ENCODE measurements around the gene MET. TPM values are rescaled to one million over a fixed set of nuclear protein-coding genes. Genes with fewer than 3 reads are reported as not detected.

MET gene
- total RNA-seq, 2 donors from 2014 or later, result 0.18 TPM; not detected in 1

DNA sequence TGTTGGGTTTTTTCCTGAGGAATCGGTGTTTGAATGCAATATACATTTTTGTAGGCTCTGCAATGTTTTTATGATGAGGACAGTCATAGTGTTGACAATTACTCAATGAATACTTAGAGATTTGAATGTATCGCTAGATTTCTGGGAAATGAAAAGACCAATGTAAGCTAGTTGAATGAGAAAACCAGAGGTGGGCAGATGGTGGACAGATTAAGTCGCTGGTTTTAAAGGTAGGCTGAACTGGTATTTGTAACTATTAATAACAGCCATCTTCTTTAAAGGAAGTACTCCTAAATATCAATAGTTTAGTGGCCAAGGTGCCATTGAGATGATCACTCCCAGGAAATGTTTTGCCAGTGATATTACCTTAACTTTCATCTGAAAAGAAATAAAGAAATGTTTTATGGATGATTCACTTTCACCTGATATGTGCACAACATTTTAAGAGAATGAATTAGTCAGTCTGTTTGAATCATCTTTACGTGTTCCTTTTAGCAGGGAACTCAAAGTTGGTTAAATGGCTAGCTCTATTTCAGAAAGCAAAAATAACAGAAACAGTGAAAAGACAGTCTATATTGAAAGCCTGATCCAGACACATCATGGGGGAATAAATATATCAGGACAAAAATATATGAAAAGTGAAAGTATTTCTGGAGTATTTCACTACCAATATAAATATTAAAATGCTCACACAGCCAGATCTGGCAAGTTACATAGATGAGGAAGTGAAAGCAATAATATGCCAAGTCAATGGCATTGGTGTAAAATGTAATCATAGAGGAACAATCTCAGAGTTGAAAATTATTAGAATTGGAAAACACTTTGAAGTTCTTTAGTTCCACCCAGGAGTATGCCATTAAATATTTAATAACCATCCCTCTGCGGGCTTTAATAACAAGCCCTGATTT is 20.7 kb downstream of the MET start:
- Mint-ChIP-seq H3K36me3 (ENCODE audit: low read depth) (peaks cover 2% of the 10 kb centered on the region), H3K27me3 (peaks cover 7% of the 10 kb centered on the region), H3K4me3 (no peak overlapping the region), H3K27ac (no peak overlapping the region), H3K4me1 (no peaks in the 10 kb centered on the region)
- DNase-seq (no peak), ATAC-seq (no peak)
- no peaks in the 10 kb centered on the region for H3K9me3 ChIP-seq (ENCODE audit: control insufficient read depth, low read length, poor library complexity, severe bottlenecking)

GRCh38 chr7:116696707-116697106 is 24.7 kb downstream of the MET start:
- Mint-ChIP-seq H3K27me3 (peaks cover 15% of the 10 kb centered on the region), H3K4me3 (no peak overlapping the region), H3K36me3 (ENCODE audit: low read depth) (peaks cover 2% of the 10 kb centered on the region), H3K4me1 (no peaks in the 10 kb centered on the region), H3K27ac (no peak overlapping the region)
- no peak for ATAC-seq
- no peaks in the 10 kb centered on the region for H3K9me3 ChIP-seq (ENCODE audit: control insufficient read depth, low read length, poor library complexity, severe bottlenecking)
- no peak for DNase-seq

- Mint-ChIP-seq H3K27ac (no peak overlapping the region), H3K36me3 (ENCODE audit: low read depth) (peaks cover 2% of the 10 kb centered on the region), H3K4me1 (no peaks in the 10 kb centered on the region), H3K27me3 (peaks cover 17% of the 10 kb centered on the region), H3K4me3 (no peak overlapping the region)
- ATAC-seq (no peak), DNase-seq (no peak)
- H3K9me3 ChIP-seq (ENCODE audit: control insufficient read depth, low read length, poor library complexity, severe bottlenecking), result no peaks in the 10 kb centered on the region
Observed at GRCh38 chr7:116697152-116697551, 25.2 kb downstream of the MET start.

DNA sequence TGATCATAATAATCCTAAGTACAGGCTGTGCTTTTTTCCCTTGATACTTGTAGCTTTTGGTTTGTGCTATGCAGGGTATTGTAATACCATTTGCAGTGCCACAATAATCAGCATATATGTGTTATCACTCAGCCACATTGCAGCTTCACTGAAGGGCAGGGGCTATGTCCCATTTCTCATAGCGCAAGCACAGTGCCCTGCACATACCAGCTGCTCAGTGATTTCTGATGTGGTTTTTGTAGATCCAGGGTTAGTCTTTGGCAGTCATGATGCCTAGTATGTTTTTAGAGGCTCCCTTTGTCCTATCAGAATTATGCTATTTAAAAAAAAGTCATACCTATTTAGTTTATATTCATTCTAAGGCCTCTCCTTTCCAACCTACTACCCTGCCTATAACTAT is 25.8 kb downstream of the MET start:
- H3K4me1 Mint-ChIP-seq, result no peaks in the 10 kb centered on the region
- H3K4me3 Mint-ChIP-seq, result no peak overlapping the region
- no peaks in the 10 kb centered on the region for H3K36me3 Mint-ChIP-seq (ENCODE audit: low read depth)
- no peaks in the 10 kb centered on the region for H3K9me3 ChIP-seq (ENCODE audit: control insufficient read depth, low read length, poor library complexity, severe bottlenecking)
- DNase-seq (no peak), ATAC-seq (no peak)
- peaks cover 23% of the 10 kb centered on the region for H3K27me3 Mint-ChIP-seq
- H3K27ac Mint-ChIP-seq, result no peak overlapping the region

- H3K4me1 Mint-ChIP-seq, result no peaks in the 10 kb centered on the region
- H3K27ac Mint-ChIP-seq, result no peak overlapping the region
- ATAC-seq (no peak), DNase-seq (no peak)
- H3K27me3 Mint-ChIP-seq, result peaks cover 26% of the 10 kb centered on the region
- no peaks in the 10 kb centered on the region for H3K9me3 ChIP-seq (ENCODE audit: control insufficient read depth, low read length, poor library complexity, severe bottlenecking)
- no peak overlapping the region for H3K4me3 Mint-ChIP-seq
- H3K36me3 Mint-ChIP-seq (ENCODE audit: low read depth), result no peaks in the 10 kb centered on the region
Observed at GRCh38 chr7:116698396-116698795, 26.4 kb downstream of the MET start.

DNA sequence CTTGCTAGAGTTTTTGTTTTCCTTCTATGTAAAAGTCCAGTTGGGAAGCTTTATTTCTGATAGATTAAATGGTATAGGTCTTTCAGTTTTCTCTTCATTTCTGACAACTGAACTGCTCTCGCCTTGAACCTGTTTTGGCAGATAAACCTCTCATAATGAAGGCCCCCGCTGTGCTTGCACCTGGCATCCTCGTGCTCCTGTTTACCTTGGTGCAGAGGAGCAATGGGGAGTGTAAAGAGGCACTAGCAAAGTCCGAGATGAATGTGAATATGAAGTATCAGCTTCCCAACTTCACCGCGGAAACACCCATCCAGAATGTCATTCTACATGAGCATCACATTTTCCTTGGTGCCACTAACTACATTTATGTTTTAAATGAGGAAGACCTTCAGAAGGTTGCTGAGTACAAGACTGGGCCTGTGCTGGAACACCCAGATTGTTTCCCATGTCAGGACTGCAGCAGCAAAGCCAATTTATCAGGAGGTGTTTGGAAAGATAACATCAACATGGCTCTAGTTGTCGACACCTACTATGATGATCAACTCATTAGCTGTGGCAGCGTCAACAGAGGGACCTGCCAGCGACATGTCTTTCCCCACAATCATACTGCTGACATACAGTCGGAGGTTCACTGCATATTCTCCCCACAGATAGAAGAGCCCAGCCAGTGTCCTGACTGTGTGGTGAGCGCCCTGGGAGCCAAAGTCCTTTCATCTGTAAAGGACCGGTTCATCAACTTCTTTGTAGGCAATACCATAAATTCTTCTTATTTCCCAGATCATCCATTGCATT is 27.1 kb downstream of the MET start:
- H3K9me3 ChIP-seq (ENCODE audit: control insufficient read depth, low read length, poor library complexity, severe bottlenecking), result no peaks in the 10 kb centered on the region
- Mint-ChIP-seq H3K27me3 (peaks cover 26% of the 10 kb centered on the region), H3K36me3 (ENCODE audit: low read depth) (no peaks in the 10 kb centered on the region), H3K27ac (no peak overlapping the region), H3K4me3 (no peak overlapping the region), H3K4me1 (no peaks in the 10 kb centered on the region)
- ATAC-seq, result no peak
- no peak for DNase-seq

DNA sequence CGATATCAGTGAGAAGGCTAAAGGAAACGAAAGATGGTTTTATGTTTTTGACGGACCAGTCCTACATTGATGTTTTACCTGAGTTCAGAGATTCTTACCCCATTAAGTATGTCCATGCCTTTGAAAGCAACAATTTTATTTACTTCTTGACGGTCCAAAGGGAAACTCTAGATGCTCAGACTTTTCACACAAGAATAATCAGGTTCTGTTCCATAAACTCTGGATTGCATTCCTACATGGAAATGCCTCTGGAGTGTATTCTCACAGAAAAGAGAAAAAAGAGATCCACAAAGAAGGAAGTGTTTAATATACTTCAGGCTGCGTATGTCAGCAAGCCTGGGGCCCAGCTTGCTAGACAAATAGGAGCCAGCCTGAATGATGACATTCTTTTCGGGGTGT is 27.7 kb downstream of the MET start:
- ATAC-seq (no peak), DNase-seq (no peak)
- Mint-ChIP-seq H3K36me3 (ENCODE audit: low read depth) (no peaks in the 10 kb centered on the region), H3K4me3 (no peak overlapping the region), H3K4me1 (no peaks in the 10 kb centered on the region), H3K27me3 (peaks cover 32% of the 10 kb centered on the region), H3K27ac (no peak overlapping the region)
- no peaks in the 10 kb centered on the region for H3K9me3 ChIP-seq (ENCODE audit: control insufficient read depth, low read length, poor library complexity, severe bottlenecking)

DNA sequence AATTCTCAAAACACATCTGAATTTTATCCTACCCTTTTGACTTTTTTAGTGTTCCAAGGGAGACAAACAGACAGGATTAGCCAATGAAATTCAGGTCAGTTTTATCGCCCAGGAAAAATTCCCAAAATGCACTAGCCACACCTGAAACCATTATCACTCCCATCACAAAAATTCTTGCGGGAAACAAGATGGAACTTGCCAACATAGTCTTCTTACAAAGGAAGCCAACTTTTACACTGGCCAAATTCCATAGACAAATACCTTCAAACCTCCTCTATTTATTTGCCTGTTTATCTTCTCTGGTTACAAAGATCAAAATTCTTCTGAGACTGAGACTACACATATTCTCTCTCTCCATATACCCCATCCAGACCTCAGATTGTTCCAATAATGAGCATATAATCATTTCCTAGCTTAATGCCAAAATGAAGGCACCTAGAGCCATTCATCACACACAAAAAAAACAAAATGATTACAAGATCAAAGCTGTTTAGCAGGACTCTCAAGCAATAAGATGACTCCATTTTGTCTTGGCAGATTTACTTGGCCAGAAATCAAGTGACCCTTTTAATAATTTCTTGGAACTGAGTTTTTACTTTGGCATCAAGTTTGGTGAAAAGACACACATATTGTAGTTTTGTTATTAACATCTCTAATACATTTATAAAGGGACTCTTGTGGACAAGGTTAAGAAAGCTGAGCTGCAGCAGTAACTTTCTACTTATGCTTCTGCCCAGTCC is 30.2 kb downstream of the MET start:
- ATAC-seq (no peak), DNase-seq (no peak)
- Mint-ChIP-seq H3K27ac (no peak overlapping the region), H3K36me3 (ENCODE audit: low read depth) (no peaks in the 10 kb centered on the region), H3K4me1 (no peaks in the 10 kb centered on the region), H3K27me3 (peaks cover 34% of the 10 kb centered on the region), H3K4me3 (no peak overlapping the region)
- H3K9me3 ChIP-seq (ENCODE audit: control insufficient read depth, low read length, poor library complexity, severe bottlenecking), result no peaks in the 10 kb centered on the region

DNA sequence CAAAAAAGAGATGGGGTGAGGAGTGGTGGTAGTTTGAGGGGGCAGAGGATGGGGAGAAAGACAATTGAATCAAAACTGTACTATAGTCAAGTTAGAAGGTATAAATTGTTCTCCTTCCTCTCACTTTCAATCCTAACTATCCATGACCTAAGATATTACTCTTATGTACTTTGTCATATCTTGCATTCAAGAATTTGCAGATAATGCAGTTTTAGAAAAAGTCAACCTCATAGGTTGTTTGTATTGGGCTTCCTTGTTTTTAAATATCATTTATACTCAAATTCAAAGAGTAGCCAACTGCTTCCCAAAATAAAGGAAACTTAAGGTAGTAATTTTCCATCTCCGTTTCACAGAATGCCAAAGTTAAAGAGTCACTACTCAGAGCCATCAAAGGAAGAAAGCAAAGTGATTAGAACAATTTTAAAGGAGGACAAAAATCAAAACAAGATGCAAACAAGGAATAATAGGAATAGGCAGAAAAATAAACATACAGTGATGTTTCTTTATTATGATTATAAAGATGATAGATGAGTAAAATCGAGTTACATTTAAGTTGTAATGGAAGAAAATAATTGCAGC is 32.7 kb downstream of the MET start:
- Mint-ChIP-seq H3K36me3 (ENCODE audit: low read depth) (no peaks in the 10 kb centered on the region), H3K4me1 (no peaks in the 10 kb centered on the region), H3K27ac (no peak overlapping the region), H3K4me3 (no peak overlapping the region), H3K27me3 (peaks cover 39% of the 10 kb centered on the region)
- DNase-seq (no peak), ATAC-seq (no peak)
- no peaks in the 10 kb centered on the region for H3K9me3 ChIP-seq (ENCODE audit: control insufficient read depth, low read length, poor library complexity, severe bottlenecking)

DNA sequence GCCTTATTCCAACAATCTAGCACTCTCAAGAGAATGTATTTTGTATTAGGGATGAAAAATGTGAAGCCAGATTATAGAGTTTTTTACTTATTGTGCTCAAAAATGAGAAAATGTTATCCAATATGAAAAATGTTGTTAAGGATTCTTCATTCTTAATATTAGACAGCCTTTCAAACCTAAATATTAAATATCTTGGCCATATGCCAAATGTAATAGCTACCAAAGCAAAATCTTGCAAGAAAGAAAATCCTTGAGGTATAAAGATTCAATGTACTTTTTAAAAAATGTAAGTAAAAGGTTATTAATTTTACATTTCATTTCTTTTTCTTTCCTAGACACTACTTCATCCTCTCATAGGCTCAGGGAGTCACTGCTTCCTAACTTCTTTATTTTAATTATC is 33.4 kb downstream of the MET start:
- no peaks in the 10 kb centered on the region for H3K9me3 ChIP-seq (ENCODE audit: control insufficient read depth, low read length, poor library complexity, severe bottlenecking)
- no peak overlapping the region for H3K4me3 Mint-ChIP-seq
- H3K36me3 Mint-ChIP-seq (ENCODE audit: low read depth), result no peaks in the 10 kb centered on the region
- no peak overlapping the region for H3K27ac Mint-ChIP-seq
- H3K27me3 Mint-ChIP-seq, result peaks cover 45% of the 10 kb centered on the region
- DNase-seq (no peak), ATAC-seq (no peak)
- H3K4me1 Mint-ChIP-seq, result no peaks in the 10 kb centered on the region

- H3K9me3 ChIP-seq (ENCODE audit: control insufficient read depth, low read length, poor library complexity, severe bottlenecking), result no peaks in the 10 kb centered on the region
- DNase-seq (no peak), ATAC-seq (no peak)
- Mint-ChIP-seq H3K4me1 (no peaks in the 10 kb centered on the region), H3K27ac (no peak overlapping the region), H3K36me3 (ENCODE audit: low read depth) (no peaks in the 10 kb centered on the region), H3K4me3 (no peak overlapping the region), H3K27me3 (peaks cover 48% of the 10 kb centered on the region)
Observed at GRCh38 chr7:116706668-116707126, 34.7 kb downstream of the MET start.

DNA sequence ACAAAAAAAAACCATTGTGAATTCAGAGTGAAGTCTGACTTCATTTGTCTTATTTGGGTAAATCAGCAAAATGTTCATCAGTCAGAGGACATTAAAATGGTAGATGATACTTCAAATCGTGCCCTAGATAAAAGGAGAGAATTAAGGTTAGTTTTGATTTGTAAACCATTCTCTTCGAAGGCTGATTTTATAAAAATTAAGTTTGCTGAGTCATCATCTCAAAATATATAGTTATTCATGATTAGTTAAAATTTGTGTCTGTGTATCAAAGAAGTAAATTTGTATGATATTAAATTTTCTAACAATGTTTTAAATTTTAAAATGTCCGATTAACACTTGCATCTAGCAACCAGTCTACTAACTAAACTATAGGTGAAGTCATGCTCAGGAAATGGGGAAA is 35.3 kb downstream of the MET start:
- Mint-ChIP-seq H3K4me1 (no peaks in the 10 kb centered on the region), H3K36me3 (ENCODE audit: low read depth) (no peaks in the 10 kb centered on the region), H3K27me3 (peaks cover 50% of the 10 kb centered on the region), H3K27ac (no peak overlapping the region), H3K4me3 (no peak overlapping the region)
- DNase-seq, result no peak
- no peak for ATAC-seq
- no peaks in the 10 kb centered on the region for H3K9me3 ChIP-seq (ENCODE audit: control insufficient read depth, low read length, poor library complexity, severe bottlenecking)

- H3K36me3 Mint-ChIP-seq (ENCODE audit: low read depth), result no peaks in the 10 kb centered on the region
- H3K9me3 ChIP-seq (ENCODE audit: control insufficient read depth, low read length, poor library complexity, severe bottlenecking), result no peaks in the 10 kb centered on the region
- no peaks in the 10 kb centered on the region for H3K4me1 Mint-ChIP-seq
- DNase-seq (no peak), ATAC-seq (no peak)
- H3K27me3 Mint-ChIP-seq, result peaks cover 41% of the 10 kb centered on the region
- H3K27ac Mint-ChIP-seq, result no peak overlapping the region
- H3K4me3 Mint-ChIP-seq, result no peak overlapping the region
Observed at GRCh38 chr7:116708248-116708647, 36.3 kb downstream of the MET start.

All from T-helper 17 cell (primary cell).